HepG2 (cell line): ENCODE measurements around the gene ATP12A. TPM values are rescaled to one million over a fixed set of nuclear protein-coding genes. Genes with fewer than 3 reads are reported as not detected.

ENCODE experiments used
- ATAC-seq: fragments of 200-7000 bp; cut with Tn5 transposase; 3 replicates; pipeline ENCODE4 v1.9.1; 2020; ENCODE audit warnings: mild to moderate bottlenecking, moderate library complexity
- BruUV-seq: library from RNA; stranded (reverse); fragments of 400-500 nt; replicated peaks from 2 replicates; lab custom pipeline; 2021; lab: Mats Ljungman, UMichigan
- CTCF ChIA-PET: fragments of 300-600 bp; formaldehyde crosslinking; extraction: SDS; loops from one replicate; lab custom pipeline; 2021; ENCODE audit warnings: low total read pairs, inconsistent platforms, low intra/inter-chr PET ratio; lab: Yijun Ruan, JAX
- POLR2A ChIA-PET: fragments of 350-600 bp; sonication (Branson Sonifier 250); formaldehyde crosslinking; loops from one replicate; lab custom pipeline; 2020; ENCODE audit warnings: antibody characterized with exemption, inconsistent platforms; lab: Yijun Ruan, JAX
- DNase-seq: peaks from one replicate; pipeline ENCODE4 v3.0.0-alpha.2; 2015; ENCODE audit warnings: low spot score
- FAIRE-seq: peaks from 3 replicates; lab custom pipeline; 2011; peaks lifted over from hg19 to GRCh38; lab: Jason Lieb, UNC
- H2AFZ ChIP-seq: one replicate; pipeline ENCODE4 v1.6.1; 2011; ENCODE audit warnings: low read length, inconsistent platforms
- H3K27ac ChIP-seq: fragments of 300-600 bp; 3 replicates; pipeline ENCODE4 v1.8.0; 2011; ENCODE audit warnings: mixed run types, mild to moderate bottlenecking, mixed read lengths, low read length, inconsistent platforms; ENCODE audit not compliant: insufficient read depth; ENCODE audit errors: extremely low read length
- H3K27me3 ChIP-seq, 2 experiments: fragments of 200-600 bp in 1 of 2; 2 replicates in 1 of 2; 3 replicates in 1 of 2; pipeline versions ENCODE4 v1.6.0 to v1.8.0; 2011; ENCODE audit warnings: low read length in 2 of 2, mild to moderate bottlenecking in 2 of 2, moderate library complexity in 2 of 2, inconsistent platforms in 1 of 2; ENCODE audit not compliant: insufficient read depth in 2 of 2, control insufficient read depth in 1 of 2
- H3K36me3 ChIP-seq, 2 experiments: fragments of 200-600 bp in 1 of 2; replicated peaks in 1 of 2; 2 replicates in 1 of 2; 3 replicates in 1 of 2; pipeline versions ENCODE4 v1.5.1 to v1.8.0; 2011; ENCODE audit warnings: low read length in 2 of 2, inconsistent platforms in 1 of 2; ENCODE audit not compliant: insufficient read depth in 2 of 2, control insufficient read depth in 1 of 2
- H3K4me1 ChIP-seq: 2 replicates; pipeline ENCODE4 v1.5.1; 2012; ENCODE audit warnings: low read length, inconsistent platforms; ENCODE audit not compliant: insufficient read depth
- H3K4me2 ChIP-seq: 2 replicates; pipeline ENCODE4 v1.6.0; 2011; ENCODE audit warnings: low read depth, low read length, inconsistent platforms
- H3K4me3 ChIP-seq, 3 experiments: fragments of 200-600 bp in 1 of 3; sonication (generic), shearing (Covaris generic) in 1 of 3; replicated peaks in 1 of 3; 2 replicates each; pipeline ENCODE4 v1.5.1; 2011 to 2016; ENCODE audit warnings: low read length in 3 of 3, inconsistent platforms in 2 of 3, low read depth in 2 of 3, mild to moderate bottlenecking in 2 of 3, control low read depth in 1 of 3, mixed read lengths in 1 of 3; ENCODE audit not compliant: insufficient read depth in 1 of 3
- H3K79me2 ChIP-seq: one replicate; pipeline ENCODE4 v1.6.1; 2011; ENCODE audit warnings: low read length, inconsistent platforms; ENCODE audit not compliant: insufficient read depth
- H3K9ac ChIP-seq: 2 replicates; pipeline ENCODE4 v1.6.0; 2011; ENCODE audit warnings: mild to moderate bottlenecking, low read depth, low read length, inconsistent platforms; ENCODE audit not compliant: insufficient read depth
- H3K9me3 ChIP-seq: 2 replicates; pipeline ENCODE4 v1.5.1; 2012; ENCODE audit warnings: mild to moderate bottlenecking, low read length
- H4K20me1 ChIP-seq: 2 replicates; pipeline ENCODE4 v1.6.0; 2011; ENCODE audit warnings: inconsistent platforms, mild to moderate bottlenecking, low read length, moderate library complexity; ENCODE audit not compliant: insufficient read depth
- CBX1 ChIP-seq: IDR thresholded peaks from one replicate; pipeline ENCODE4 v1.6.1; 2016; ENCODE audit warnings: antibody characterized with exemption, low read depth
- GABPA ChIP-seq, 2 experiments: IDR thresholded peaks; 2 replicates each; pipeline ENCODE4 v1.6.1; 2011 to 2016; ENCODE audit warnings: low read depth in 2 of 2, low read length in 1 of 2, missing biosample characterization in 1 of 2, missing genetic modification characterization in 1 of 2
- GPN1 ChIP-seq: sonication (generic); formaldehyde crosslinking; IDR thresholded peaks from 2 replicates; pipeline ENCODE4 v1.5.1; 2020; ENCODE audit warnings: missing genetic modification reagents, borderline replicate concordance
- POLR2AphosphoS5 ChIP-seq: IDR thresholded peaks from 2 replicates; pipeline ENCODE4 v1.6.1; 2012; ENCODE audit warnings: low read depth, low read length
- SATB2 ChIP-seq: sonication (generic); formaldehyde crosslinking; IDR thresholded peaks from 2 replicates; pipeline ENCODE4 v1.5.0; 2020; ENCODE audit warnings: missing genetic modification reagents
- TARDBP ChIP-seq: sonication (generic); formaldehyde crosslinking; IDR thresholded peaks from 2 replicates; pipeline ENCODE4 v1.8.0; 2022; ENCODE audit warnings: mild to moderate bottlenecking, missing genetic modification reagents
- ZNF432 ChIP-seq: sonication (generic); formaldehyde crosslinking; IDR thresholded peaks from 2 replicates; pipeline ENCODE4 v1.5.0; 2020; ENCODE audit warnings: missing genetic modification reagents, mild to moderate bottlenecking, borderline replicate concordance
- ZNF781 ChIP-seq: sonication (generic); formaldehyde crosslinking; IDR thresholded peaks from 2 replicates; pipeline ENCODE4 v1.5.1; 2020; ENCODE audit warnings: borderline replicate concordance, mild to moderate bottlenecking, missing genetic modification reagents; ENCODE audit errors: not compliant biosample characterization
- ZNF792 ChIP-seq: IDR thresholded peaks from 2 replicates; pipeline ENCODE4 v1.6.1; 2016
- WGBS: methylation state at CpG from one replicate; pipeline ENCODE4 v1.1.6; 2017; ENCODE audit warnings: low lambda C conversion rate; 5-methylcytosine and 5-hydroxymethylcytosine counted together
- in situ Hi-C: cut with HindIII; loops from 2 replicates; pipeline ENCODE4 v1.10.0; 2017; ENCODE audit warnings: low pct_unique_long_range_greater_than_20kb; ENCODE audit not compliant: extremely low pct_ligation_motif_present
- intact Hi-C: fragments of 100-400 bp; cut with micrococcal nuclease; formaldehyde crosslinking; loops from one replicate; pipeline ENCODE4 v1.10.0; 2022; ENCODE audit not compliant: unreplicated experiment
- polyA plus RNA-seq, 8 experiments: library from polyadenylated mRNA; depleted of rRNA in 3 of 8; stranded (reverse) in 7 of 8; unstranded in 1 of 8; fragments of >200 nt; fragmentation: Illumina TruSeq in 4 of 8; extraction: Trizol in 4 of 8; gene quantifications; 2 replicates each; pipeline versions ENCODE4 v1.2.1 to v1.2.3, GENCODE V29; 2011 to 2016; ENCODE audit warnings: low read depth in 4 of 8, missing spikeins in 1 of 8, mixed read lengths in 1 of 8; ENCODE audit not compliant: insufficient read depth in 1 of 8
- total RNA-seq, 5 experiments: library from RNA; depleted of rRNA; stranded (reverse); fragments of >200 nt; fragmentation: Illumina TruSeq; extraction: Trizol; gene quantifications; 2 replicates each; pipeline ENCODE4 v1.2.3, GENCODE V29; 2016; ENCODE audit warnings: low read depth in 1 of 5
- TF ChIP-seq, protein P1 (sequence below): sonication (generic); formaldehyde crosslinking; IDR thresholded peaks from 2 replicates; pipeline ENCODE4 v1.4.0; 2020; ENCODE audit warnings: missing genetic modification reagents
- TF ChIP-seq, protein P2 (sequence below): sonication (generic); formaldehyde crosslinking; IDR thresholded peaks from 2 replicates; pipeline ENCODE4 v1.8.0; 2022; ENCODE audit warnings: mild to moderate bottlenecking, missing genetic modification reagents, moderate library complexity

The ATP12A gene
- total and polyA plus RNA-seq, 2 of the 13 experiments (the other 11 are each of a cell fraction or from before 2014, with no cell fraction given) = not detected

DNA sequence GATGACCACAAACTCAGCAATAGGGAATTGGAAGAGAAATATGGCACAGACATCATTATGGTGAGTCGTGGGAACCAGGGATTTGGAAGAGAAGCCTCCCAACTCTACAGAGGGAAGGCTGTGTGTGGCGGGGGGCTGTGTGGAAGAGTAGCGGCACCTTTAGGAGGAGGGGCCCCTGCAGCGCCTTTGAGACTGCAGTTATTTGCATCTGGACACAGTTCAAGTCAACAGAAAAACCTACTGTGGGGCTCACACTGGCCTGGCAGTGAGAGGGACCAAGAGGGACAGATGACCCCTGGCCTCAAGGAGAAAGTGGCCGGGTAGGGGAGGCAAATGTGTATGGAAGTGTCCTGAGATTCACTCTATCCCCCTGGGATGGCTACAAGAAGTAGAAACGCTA lies 5.1 kb downstream of the ATP12A start:
- no peak for DNase-seq
- H4K20me1 ChIP-seq = no peaks in the 10 kb centered on the region
- no peak overlapping the region for H3K4me2 ChIP-seq
- no peak overlapping the region for H3K27ac ChIP-seq
- no peak overlapping the region for H3K9ac ChIP-seq
- no peak overlapping the region for H2AFZ ChIP-seq
- no peaks in the 10 kb centered on the region for H3K9me3 ChIP-seq
- in situ Hi-C loops (no loop called here), intact Hi-C loops (no loop called here)
- FAIRE-seq = no peak
- no peak for ATAC-seq
- ChIA-PET CTCF (no interaction called here), POLR2A (no interaction called here)
- 0% methylated on average over 6 of the region's 6 CpGs for WGBS
- BruUV-seq = no TSS peak
- no peaks in the 10 kb centered on the region for H3K79me2 ChIP-seq
- H3K4me1 ChIP-seq = peaks cover 18% of the 10 kb centered on the region
- H3K4me3 ChIP-seq = no peak overlapping the region
- H3K27me3 ChIP-seq = peaks cover 4 to 49% of the 10 kb centered on the region in 2 experiments; a peak in 4 of 5 replicates
- TF ChIP-seq ZNF781 (CRISPR knock-in tag) (no peak), POLR2AphosphoS5 (no peak), GPN1 (CRISPR knock-in tag) (no peak), GABPA (IDR thresholded peaks at IDR 0.05; ENCODE audit: low read depth, low read length) (no peak), GABPA (CRISPR knock-in tag; IDR thresholded peaks at IDR 0.05; ENCODE audit: low read depth) (no peak), SATB2 (no peak), ZNF792 (CRISPR knock-in tag) (no peak), TARDBP (CRISPR knock-in tag) (no peak), ZNF432 (CRISPR knock-in tag) (no peak), CBX1 (no peak)
- TF ChIP-seq, protein P1, sequence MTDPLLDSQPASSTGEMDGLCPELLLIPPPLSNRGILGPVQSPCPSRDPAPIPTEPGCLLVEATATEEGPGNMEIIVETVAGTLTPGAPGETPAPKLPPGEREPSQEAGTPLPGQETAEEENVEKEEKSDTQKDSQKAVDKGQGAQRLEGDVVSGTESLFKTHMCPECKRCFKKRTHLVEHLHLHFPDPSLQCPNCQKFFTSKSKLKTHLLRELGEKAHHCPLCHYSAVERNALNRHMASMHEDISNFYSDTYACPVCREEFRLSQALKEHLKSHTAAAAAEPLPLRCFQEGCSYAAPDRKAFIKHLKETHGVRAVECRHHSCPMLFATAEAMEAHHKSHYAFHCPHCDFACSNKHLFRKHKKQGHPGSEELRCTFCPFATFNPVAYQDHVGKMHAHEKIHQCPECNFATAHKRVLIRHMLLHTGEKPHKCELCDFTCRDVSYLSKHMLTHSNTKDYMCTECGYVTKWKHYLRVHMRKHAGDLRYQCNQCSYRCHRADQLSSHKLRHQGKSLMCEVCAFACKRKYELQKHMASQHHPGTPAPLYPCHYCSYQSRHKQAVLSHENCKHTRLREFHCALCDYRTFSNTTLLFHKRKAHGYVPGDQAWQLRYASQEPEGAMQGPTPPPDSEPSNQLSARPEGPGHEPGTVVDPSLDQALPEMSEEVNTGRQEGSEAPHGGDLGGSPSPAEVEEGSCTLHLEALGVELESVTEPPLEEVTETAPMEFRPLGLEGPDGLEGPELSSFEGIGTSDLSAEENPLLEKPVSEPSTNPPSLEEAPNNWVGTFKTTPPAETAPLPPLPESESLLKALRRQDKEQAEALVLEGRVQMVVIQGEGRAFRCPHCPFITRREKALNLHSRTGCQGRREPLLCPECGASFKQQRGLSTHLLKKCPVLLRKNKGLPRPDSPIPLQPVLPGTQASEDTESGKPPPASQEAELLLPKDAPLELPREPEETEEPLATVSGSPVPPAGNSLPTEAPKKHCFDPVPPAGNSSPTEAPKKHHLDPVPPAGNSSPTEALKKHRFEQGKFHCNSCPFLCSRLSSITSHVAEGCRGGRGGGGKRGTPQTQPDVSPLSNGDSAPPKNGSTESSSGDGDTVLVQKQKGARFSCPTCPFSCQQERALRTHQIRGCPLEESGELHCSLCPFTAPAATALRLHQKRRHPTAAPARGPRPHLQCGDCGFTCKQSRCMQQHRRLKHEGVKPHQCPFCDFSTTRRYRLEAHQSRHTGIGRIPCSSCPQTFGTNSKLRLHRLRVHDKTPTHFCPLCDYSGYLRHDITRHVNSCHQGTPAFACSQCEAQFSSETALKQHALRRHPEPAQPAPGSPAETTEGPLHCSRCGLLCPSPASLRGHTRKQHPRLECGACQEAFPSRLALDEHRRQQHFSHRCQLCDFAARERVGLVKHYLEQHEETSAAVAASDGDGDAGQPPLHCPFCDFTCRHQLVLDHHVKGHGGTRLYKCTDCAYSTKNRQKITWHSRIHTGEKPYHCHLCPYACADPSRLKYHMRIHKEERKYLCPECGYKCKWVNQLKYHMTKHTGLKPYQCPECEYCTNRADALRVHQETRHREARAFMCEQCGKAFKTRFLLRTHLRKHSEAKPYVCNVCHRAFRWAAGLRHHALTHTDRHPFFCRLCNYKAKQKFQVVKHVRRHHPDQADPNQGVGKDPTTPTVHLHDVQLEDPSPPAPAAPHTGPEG (CRISPR knock-in tag) = no peak
- TF ChIP-seq, protein P2, sequence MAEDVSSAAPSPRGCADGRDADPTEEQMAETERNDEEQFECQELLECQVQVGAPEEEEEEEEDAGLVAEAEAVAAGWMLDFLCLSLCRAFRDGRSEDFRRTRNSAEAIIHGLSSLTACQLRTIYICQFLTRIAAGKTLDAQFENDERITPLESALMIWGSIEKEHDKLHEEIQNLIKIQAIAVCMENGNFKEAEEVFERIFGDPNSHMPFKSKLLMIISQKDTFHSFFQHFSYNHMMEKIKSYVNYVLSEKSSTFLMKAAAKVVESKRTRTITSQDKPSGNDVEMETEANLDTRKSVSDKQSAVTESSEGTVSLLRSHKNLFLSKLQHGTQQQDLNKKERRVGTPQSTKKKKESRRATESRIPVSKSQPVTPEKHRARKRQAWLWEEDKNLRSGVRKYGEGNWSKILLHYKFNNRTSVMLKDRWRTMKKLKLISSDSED (CRISPR knock-in tag) = no peak
- H3K36me3 ChIP-seq = no peaks in the 10 kb centered on the region
